Measurements from ENCODE around the gene CRYBA4.

Gene CRYBA4

DNA sequence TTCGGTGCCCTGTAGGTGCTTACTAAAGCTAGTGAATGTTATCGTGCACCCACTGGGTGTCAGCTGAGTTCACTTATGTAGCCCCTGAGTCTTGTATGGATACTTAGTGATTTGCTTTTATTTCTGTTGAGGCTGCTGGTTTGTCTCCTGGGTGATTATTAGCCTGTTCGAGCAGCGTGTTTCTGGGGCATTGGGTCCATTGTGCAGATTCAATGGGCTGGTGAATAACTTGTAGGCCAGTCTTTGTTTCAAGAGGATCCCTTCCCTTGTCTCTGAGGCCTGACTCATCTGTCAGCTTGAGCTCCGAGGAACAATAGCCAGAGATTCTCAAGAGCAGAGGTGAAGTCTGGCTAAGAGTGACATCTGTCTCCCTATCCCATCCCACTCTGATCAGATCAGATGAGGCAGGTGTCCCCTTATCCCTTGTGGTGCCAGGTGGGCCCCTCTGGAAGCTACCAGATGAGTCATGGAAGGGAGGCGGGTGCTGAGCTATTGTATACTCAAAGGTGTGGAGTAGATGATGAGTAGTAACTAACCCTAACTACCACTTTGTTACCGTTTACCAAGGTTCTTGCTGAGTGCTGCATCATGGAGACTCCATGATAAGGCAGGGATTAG lies 39.3 kb downstream of the CRYBA4 start:
- DNase-seq (ENCODE audit: low read depth), result no peak

DNA sequence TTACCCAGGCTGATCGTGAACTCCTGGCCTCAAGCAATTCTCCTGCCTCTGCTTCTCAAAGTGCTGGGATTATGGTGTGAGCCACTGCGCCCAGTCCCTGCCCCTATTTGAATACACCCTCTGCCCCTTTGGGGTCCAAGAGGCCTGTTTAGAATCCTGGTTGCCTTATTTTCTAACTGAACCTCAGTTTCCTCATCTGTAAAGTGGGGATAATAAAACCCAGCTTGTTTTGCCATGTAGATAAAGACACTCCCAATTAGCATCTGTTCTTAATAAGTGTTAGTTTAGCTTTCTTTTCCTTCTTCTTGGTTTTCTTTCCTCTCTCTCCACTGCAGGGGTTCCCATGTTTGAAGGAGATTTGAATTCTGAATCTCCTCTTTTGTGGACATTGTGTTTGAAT lies 40.4 kb downstream of the CRYBA4 start:
- no peak for DNase-seq (ENCODE audit: low read depth)

DNA sequence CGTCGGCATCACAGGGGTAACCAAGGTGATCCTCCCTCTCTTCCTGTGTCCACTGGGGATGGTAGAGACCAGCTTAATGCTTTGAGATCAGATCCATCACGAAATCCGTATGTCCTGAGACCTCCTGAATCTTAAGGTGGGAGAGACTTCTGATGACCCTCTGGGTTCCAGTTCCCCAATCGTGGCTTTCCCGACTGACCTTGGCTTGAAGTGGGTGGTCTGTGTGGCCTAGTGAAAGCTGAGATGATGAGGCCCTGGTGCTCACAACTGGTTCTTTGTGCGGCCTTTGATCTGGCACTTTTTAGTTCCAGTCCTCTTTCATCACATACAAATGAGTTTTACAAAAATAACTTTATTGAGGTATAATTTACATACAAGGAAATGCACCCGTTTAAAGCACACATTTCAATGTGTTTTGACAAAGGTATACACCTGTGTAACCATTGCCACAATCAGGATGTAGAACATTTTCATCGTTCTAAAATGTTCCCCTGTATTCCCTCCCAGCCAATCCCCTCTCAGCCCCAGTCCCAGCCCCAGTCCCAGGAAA lies 41.7 kb downstream of the CRYBA4 start:
- no peak for DNase-seq (ENCODE audit: low read depth)

DNA sequence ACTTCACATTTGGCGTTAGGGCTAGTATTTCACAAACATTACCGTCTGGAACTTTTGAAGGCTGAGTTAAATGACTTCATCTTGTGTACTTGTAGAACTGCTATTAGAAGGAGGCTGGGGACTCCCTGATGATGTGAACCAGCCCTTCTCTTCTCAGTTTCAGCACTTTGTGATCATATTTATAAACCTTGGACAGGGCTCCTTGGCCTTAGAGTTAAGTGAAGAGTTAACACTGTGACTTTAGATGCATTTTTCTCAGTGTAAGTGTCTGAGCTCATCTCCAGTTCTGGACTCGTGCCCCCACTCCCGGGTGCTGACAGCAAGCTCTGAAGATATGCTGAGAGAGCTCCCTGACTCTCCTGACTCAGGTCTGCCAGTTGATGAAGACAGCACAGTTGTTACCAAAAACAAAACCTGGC lies 44.1 kb downstream of the CRYBA4 start:
- peak; percentile 71 for DNase-seq (ENCODE audit: low read depth)

DNA sequence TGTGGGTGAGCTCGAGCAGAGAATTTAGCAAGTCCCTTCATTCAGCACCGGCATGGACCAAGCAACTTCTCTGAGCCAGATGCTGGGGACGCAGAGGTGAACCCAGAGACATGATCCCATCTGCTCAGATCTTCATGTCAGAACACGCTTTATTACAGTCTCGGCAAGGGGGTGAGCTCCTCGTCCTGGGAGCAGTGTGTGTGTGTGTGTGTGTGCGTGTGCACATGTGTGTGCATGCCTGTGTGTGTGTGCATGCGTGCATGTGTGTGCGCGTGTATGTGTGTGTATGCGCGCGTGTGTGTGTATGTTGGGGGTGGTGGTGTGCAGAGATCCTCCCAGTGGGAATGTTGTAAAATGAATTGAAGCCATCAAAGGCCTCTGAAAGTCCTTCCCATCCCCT lies 45.4 kb downstream of the CRYBA4 start:
- no peak for DNase-seq (ENCODE audit: low read depth)

DNA sequence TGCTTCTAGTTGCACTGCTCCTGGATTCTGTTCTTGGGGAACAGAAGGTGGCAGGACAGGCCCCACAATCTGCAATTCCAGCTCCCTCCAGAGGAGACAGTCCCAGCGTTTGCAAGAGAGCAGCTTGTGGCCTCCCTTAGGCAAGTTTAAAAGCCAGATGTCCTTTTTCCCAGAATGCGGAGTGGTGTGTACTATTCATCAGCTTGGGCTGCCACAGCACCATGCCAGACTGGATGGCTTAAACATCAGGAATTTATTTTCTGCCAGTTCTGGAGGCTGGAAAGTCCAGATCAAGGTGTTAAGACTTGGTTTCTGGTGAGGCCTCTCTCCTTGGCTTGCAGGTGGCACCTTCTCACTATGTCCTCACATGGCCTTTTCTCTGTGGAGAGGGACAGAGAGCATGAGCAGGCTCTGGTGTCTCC lies 47.3 kb downstream of the CRYBA4 start:
- DNase-seq (ENCODE audit: low read depth), result no peak

DNA sequence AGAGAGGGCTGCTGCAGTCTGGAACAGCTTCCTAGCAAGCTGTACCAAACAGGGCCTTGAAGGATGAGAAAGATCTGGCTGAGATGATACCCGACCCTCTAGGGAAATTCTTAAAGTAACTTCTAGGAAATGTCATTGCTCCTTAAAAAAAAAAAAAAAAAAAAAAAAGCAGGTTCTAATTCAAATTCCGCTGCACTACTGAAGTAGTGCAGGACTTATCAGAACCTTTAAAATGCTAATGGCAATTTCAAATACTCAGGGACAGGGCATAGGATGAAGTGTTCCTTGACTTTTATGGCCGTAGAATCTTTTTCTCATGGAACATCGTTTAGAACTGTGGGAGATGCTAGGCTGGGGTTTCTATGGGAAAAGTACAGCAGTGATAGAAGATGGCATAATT lies 48.7 kb downstream of the CRYBA4 start:
- DNase-seq (ENCODE audit: low read depth), result no peak

DNA sequence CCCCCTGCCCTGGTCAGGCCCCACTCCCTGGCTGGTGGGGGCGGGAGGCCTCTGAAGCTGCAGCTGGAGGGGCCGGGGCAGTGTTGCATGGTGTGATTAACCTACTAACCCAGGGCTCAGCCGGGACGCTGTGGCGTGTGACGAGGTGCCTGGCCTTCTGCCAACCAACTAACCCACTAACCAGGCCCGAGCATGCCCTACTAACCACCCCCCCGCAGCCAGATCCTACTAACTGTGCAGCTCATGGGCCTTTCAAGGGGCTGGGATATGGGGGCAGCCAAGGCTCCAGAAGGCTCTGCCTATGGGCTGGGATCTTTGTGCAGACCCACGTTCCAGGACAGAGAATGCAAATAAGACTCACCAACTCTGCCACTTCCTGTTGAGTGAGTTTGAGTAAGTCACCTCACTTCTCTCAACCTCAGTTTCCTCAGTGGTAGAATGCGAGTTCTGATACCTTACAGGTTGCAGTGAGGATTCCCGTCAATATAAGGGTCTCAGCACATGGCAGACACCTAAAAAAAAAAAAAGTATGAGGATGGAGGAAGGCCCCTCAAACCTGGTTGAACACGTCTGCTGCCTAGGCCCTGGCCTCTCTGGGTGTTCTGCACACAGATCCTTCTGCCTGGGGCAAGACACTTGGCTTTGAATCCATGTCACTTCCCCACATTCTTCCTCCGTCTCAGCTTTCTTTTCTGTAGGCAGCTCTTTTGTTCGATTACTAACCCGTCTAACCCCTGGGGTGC lies 49.7 kb downstream of the CRYBA4 start:
- DNase-seq (ENCODE audit: low read depth), result no peak

DNA sequence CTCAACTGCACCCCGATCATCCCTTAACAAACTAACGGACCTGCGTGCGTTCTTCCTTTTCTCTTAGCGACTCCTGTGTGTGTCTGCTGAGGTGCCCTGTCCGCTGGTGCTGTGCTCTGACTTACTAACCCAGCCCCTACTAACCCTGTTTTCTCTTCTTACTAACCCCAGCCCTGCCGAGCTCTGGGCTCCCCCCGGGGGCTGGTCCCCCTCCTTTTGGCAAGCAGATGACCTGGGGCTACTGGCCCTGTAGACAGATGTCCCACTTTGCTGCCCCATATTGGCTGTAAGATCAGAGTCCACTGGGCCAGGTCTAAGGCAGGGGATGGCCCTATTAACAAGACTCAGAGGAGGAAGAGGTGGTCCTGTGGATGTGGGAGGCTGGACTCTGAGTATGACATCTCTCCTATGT lies 50.3 kb downstream of the CRYBA4 start:
- no peak for DNase-seq (ENCODE audit: low read depth)

DNA sequence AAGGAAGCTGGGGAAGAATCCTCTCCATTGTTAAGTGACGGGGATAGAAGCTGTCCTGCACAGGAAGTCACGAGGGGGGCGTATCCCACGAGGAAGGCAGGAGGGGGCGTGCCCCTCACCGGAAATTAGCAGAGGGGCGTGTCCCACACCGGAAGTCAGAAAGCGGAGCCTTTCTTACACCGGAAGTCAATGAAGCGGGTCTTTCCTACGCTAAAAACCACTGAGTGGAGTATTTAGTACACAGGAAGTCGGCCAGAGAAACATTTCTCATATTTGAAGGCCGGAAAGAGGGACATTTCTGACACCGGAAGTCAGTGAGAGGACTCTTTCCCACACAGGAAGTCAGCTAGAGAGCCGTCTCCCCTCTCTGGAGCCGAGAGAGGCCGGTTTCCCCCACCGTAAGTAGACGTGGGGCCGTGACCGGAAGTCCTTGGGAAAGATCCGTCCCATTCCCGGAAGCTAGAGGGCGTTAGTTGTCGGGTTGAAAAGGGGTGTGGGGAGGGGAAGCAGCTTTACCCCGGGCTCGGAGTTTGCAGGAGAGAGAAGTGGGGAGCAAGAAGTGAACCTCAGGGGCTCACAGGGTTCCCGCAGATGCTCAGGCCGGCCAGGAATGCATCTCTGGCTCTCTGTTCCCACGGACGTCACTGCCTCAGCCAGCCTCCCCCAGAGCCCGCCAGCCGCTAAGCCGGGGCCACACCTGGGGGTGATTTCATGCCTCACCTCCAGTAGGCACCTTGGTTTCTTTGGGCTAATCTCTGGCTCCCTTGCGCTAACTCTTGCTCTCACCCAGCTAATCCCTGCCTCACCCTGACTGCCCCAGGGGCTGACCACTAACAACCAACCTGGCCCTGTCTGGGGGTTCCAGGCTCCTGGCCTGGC lies 51.1 kb downstream of the CRYBA4 start:
- DNase-seq (ENCODE audit: low read depth), result peak; percentile 95

DNA sequence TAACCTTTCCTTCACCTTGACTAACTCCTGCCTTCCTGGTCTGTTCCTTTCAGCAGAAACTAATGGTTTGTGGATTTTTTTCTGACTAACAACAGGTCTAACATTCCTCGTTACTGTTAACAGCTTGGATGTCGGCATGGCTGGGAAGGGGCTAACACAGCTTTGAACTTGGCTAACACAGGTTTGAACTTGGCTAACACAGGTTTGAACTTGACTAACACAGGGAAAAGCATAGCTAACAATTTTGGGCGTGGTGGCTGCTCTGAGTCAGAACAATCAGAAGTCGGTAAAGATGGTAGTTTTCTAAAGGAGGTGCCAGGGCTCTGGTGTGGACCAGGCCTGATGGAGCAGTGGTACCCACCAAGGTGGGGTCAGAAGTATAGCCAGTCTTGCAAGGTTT lies 51.7 kb downstream of the CRYBA4 start:
- peak; percentile 46 for DNase-seq (ENCODE audit: low read depth)

DNA sequence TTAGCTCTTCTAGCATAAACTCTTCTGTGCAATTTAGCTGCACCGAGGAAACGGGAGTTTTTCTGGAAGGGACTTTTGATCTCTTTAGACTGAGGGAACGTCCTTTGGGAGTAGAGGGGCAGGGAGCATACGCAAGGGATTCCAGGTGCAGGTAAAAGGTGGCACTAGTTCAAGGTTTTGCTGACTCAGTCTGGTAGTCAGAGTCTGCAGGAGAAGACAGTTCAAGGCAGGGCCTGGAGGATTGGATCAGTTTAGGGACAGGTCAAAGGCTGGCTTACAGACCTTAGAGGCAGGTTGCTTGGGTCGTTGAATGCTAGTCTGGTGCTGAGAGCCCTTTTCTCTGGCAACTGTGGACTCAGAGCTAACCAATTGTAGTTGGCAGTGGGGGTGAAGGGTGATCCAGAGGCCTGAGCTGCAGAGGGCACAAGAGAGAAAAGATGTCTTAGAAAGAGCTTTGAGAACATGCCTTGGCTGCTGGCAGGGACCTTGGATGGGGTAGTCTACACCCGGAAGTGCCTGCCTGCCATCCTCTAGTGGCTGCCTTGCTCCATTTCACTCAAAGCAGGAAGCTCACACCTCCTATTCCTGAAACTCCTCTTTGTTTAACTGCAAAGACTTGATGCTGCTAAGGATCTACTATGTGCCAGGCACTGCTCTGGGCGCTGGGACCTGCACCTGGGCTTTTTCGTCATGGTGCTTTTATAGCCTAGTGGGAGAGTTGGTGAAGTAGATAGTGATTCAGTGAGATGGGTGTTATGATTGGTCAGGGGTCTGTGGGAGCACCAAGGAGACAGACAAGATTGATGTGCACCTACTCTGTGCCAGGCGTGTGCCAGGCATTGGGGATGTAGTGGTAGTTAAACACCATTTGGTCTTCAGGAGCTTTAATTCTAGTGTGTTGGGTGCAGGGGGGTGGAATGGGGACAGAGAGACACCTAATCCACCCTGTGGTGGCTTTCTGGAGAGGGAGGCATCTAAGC lies 52.7 kb downstream of the CRYBA4 start:
- DNase-seq (ENCODE audit: low read depth), result no peak

DNA sequence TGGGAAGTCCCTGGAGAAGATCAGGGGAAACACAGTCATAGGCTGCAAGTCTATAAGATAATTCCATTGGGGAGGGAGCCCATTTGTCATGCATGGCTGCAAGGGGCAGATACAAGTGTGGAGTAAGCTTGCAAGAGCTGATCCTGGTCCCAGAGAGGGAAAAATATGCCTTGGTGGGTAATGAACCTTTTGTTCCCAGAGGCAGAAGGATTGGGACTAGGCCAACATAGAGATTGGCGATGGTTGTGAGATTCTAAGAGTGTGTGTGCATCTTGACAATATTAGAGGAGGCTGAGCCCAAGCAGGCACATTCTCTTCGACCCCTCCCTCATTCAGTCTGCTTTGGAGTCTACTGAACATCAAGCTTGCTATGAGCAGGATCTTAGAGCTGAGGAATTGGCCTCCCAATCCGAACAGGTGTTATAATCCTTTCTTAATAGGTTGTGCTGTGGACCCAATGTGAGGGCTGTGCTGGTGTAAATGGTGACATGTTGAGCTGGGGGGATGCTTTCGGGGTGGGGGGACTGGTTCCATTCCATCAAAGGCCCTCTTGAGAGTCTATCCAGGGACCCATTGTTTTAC lies 54.0 kb downstream of the CRYBA4 start:
- DNase-seq (ENCODE audit: low read depth), result no peak

DNA sequence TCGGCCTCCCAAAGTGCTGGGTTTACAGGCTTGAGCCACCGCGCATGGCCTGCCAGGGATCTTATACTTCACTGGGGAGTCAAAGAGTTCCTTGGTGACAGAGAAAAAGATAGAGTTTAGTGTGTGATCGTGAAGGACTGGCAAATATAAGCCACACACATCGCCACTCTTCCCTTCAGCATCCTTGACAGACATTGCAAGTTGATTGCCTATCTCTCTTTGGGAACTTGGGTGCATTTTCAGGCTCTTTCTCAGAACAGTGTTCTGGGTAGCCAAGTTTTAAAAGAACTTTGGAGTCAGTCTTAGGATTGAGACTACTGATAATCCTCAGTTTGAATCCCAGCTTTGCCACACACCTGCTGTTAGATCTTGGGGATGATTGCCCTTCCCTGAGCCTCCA lies 55.5 kb downstream of the CRYBA4 start:
- no peak for DNase-seq (ENCODE audit: low read depth)

DNA sequence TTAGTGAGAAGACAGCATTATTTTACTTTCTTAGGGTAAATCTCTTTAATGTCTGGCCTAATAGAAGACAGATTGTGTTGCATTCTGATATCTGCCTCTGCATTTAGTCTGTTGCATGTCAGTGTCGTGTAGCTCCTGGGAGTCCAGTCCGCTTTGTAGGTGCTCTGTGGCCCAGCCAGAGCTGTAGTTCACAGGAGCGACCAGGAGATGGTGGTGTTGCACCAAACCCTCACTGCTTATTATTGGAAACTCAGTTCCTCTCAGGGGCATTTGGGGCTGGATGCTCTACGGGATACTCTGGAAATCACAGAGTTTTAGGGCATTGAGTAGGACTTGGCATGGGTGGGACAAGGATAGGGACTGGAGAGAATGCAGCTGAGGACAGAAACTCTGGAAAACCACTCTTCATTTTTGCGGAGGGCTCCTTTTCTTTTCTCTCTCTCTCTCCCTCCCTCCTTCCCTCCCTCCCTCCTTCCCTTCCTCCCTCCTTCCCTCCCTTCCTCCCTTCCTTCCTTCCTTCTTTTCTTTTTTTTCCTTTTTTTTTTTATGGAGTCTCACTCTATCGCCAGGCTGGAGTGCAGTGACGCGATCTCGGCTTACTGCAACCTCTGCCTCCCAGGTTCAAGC lies 57.4 kb downstream of the CRYBA4 start:
- peak; percentile 67 for DNase-seq (ENCODE audit: low read depth)

Data from iris pigment epithelial cell (primary cell).